Muscle of leg (tissue), 11 donors: ENCODE measurements around the gene ARIH1. TPM values are rescaled to one million over a fixed set of nuclear protein-coding genes. Genes with fewer than 3 reads are reported as not detected.

Experiments
- DNase-seq: peaks from one replicate; pipeline ENCODE4 v3.0.0; 2013
- H3K27ac ChIP-seq: one replicate; pipeline ENCODE4 v1.5.1; 2013; ENCODE audit warnings: mild to moderate bottlenecking, low read length, control low read depth
- H3K27me3 ChIP-seq: one replicate; pipeline ENCODE4 v1.6.1; 2013; ENCODE audit warnings: low read length; ENCODE audit not compliant: control insufficient read depth, insufficient read depth
- H3K36me3 ChIP-seq: one replicate; pipeline ENCODE4 v1.6.1; 2013; ENCODE audit warnings: low read length; ENCODE audit not compliant: control insufficient read depth, insufficient read depth
- H3K4me1 ChIP-seq: one replicate; pipeline ENCODE4 v1.6.1; 2013; ENCODE audit warnings: low read length; ENCODE audit not compliant: control insufficient read depth, insufficient read depth
- H3K4me3 ChIP-seq: one replicate; pipeline ENCODE4 v1.5.1; 2013; ENCODE audit warnings: low read length, control low read depth
- H3K9me3 ChIP-seq: replicated peaks from 2 replicates; pipeline ENCODE4 v1.6.1; 2013; ENCODE audit warnings: low read depth, low read length; ENCODE audit not compliant: control insufficient read depth
- WGBS: methylation state at CpG from one replicate; pipeline ENCODE4 v1.1.5; 2013; ENCODE audit warnings: missing lambda C conversion rate; ENCODE audit not compliant: insufficient coverage; 5-methylcytosine and 5-hydroxymethylcytosine counted together
- polyA plus RNA-seq, 8 donors: library from polyadenylated mRNA; unstranded; fragments of 120-200 nt; gene quantifications; one replicate each; pipeline versions ENCODE4 v1.2.1 to v1.2.3, GENCODE V29; 2013; ENCODE audit warnings: inconsistent platforms in 1 of 8, low replicate concordance in 1 of 8; ENCODE audit not compliant: insufficient read length in 8 of 8, insufficient read depth in 1 of 8
- total RNA-seq: library from RNA; stranded (reverse); fragments of 120-200 nt; gene quantifications from one replicate; pipeline ENCODE4 v1.2.4, GENCODE V29; 2013

The ARIH1 gene
- total and polyA plus RNA-seq, 9 donors, result 54.2 to 150 (median 124) TPM

DNA sequence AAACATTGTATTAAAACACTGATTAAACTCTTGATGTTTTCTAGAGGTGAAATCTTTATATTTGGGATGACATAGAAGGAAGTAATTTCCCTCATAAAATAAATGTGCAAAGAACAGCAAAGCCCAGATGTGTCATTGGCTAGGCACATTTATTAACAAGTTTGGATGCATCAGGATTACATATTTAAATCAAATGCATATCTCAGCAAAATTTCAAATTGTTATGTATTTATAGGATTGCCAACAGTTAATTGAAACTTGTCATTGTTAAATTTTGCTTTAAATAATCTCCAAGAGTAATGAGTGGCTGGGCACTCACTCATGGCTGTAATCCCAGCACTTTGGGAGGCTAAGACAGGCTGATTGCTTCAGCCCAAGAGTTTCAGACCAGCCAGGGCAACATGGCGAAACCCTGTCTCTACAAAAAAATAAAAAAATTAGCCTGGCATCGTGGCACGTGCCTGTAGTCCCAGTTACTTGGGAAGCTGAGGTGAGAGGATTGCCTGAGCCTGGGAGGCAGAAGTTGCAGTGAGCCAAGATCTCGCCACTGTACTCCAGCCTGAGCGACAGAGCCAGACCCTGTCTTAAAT is 28.2 kb downstream of the ARIH1 start:
- H3K4me3 ChIP-seq, result no peak overlapping the region
- no peaks in the 10 kb centered on the region for H3K4me1 ChIP-seq
- no peaks in the 10 kb centered on the region for H3K9me3 ChIP-seq
- DNase-seq, result no peak
- H3K27me3 ChIP-seq, result no peaks in the 10 kb centered on the region
- WGBS, result 67% methylated on average over 2 of the region's 5 CpGs
- peaks cover 3% of the 10 kb centered on the region for H3K36me3 ChIP-seq
- no peak overlapping the region for H3K27ac ChIP-seq

- no peak overlapping the region for H3K4me3 ChIP-seq
- DNase-seq, result no peak
- no peaks in the 10 kb centered on the region for H3K4me1 ChIP-seq
- H3K9me3 ChIP-seq, result no peaks in the 10 kb centered on the region
- no peak overlapping the region for H3K27ac ChIP-seq
- WGBS, result no CpG with 5 or more reads among the region's 1 CpG
- peaks cover 3% of the 10 kb centered on the region for H3K36me3 ChIP-seq
- no peaks in the 10 kb centered on the region for H3K27me3 ChIP-seq
These were observed 29.0 kb downstream of the ARIH1 start for GRCh38 chr15:72503147-72503546.

GRCh38 chr15:72507402-72508092 is 33.4 kb downstream of the ARIH1 start:
- peaks cover 7% of the 10 kb centered on the region for H3K36me3 ChIP-seq
- DNase-seq, result no peak
- WGBS, result no CpG with 5 or more reads among the region's 1 CpG
- H3K4me3 ChIP-seq, result no peak overlapping the region
- H3K4me1 ChIP-seq, result no peaks in the 10 kb centered on the region
- no peak overlapping the region for H3K27ac ChIP-seq
- H3K27me3 ChIP-seq, result no peaks in the 10 kb centered on the region
- no peaks in the 10 kb centered on the region for H3K9me3 ChIP-seq

DNA sequence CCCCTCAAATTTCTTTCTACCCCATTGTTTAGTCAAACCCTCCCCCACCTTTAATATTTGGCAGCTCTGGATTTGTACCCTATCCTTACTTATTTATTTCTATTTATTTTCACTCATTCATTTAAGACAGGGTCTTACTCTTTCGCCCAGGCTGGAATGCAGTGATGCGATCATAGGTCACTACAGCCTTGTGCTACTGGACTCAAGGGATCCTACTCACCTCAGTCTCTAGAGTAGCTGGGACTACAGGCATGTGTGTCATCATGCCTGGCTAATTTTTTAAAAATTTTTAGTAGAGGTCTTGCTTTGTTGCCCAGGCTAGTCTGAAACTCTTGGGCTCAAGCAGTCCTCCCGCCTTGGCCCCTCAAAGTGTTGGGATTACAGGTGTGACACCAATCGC is 35.4 kb downstream of the ARIH1 start:
- no peaks in the 10 kb centered on the region for H3K4me1 ChIP-seq
- no peak overlapping the region for H3K4me3 ChIP-seq
- no peak for DNase-seq
- WGBS, result 90% methylated on average over 4 of the region's 4 CpGs
- peaks cover 4% of the 10 kb centered on the region for H3K36me3 ChIP-seq
- H3K9me3 ChIP-seq, result no peaks in the 10 kb centered on the region
- H3K27me3 ChIP-seq, result no peaks in the 10 kb centered on the region
- no peak overlapping the region for H3K27ac ChIP-seq

- Histone ChIP-seq H3K36me3 (peaks cover 4% of the 10 kb centered on the region), H3K27me3 (no peaks in the 10 kb centered on the region), H3K9me3 (no peaks in the 10 kb centered on the region), H3K4me1 (no peaks in the 10 kb centered on the region), H3K4me3 (no peak overlapping the region), H3K27ac (no peak overlapping the region)
- DNase-seq, result peak; percentile 4
- no CpG with 5 or more reads among the region's 4 CpGs for WGBS
These were observed 37.4 kb downstream of the ARIH1 start for GRCh38 chr15:72511536-72511935.

DNA sequence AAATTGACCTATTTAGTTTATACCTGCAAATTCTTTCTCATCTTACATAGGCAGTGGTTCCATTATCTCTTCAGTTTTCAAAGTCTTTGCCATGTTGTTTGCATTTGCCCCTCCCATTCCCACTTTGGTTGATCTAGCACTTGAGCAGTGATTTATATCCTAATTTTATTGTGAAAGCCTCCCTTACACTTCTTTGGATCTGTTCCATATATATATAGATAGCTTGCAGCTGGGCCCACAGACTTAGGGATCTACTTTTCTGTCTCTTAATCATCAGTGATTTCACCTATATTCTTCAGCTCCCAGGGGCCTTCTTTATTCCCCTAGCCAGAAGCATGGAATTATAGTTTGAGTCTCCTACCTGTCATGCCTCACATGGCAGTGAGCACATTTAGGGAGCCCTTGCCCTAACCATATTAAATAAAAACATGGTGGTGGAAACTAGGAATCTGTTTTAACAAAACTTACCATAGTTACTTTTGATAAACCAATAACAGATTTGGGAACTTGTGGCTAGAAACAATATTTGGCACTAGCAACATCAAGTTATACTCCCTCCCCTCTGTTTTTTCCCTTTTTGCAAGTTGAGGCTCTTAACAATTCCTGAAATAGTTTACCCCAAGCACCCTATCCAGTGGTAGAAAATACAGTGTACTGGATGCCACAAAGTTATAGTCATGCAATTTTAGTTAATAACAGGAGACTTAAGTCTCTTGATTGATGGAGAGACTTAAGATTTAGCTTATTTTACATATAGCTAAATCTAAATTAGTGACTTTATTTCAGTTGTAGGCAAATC is 41.7 kb downstream of the ARIH1 start:
- no peak for DNase-seq
- Histone ChIP-seq H3K9me3 (no peaks in the 10 kb centered on the region), H3K4me1 (no peaks in the 10 kb centered on the region), H3K4me3 (no peak overlapping the region), H3K36me3 (no peaks in the 10 kb centered on the region), H3K27me3 (no peaks in the 10 kb centered on the region), H3K27ac (no peak overlapping the region)

- Histone ChIP-seq H3K36me3 (no peaks in the 10 kb centered on the region), H3K4me3 (no peak overlapping the region)
- WGBS, result no CpG with 5 or more reads among the region's 2 CpGs
These were observed 42.6 kb downstream of the ARIH1 start for GRCh38 chr15:72516777-72517176.

DNA sequence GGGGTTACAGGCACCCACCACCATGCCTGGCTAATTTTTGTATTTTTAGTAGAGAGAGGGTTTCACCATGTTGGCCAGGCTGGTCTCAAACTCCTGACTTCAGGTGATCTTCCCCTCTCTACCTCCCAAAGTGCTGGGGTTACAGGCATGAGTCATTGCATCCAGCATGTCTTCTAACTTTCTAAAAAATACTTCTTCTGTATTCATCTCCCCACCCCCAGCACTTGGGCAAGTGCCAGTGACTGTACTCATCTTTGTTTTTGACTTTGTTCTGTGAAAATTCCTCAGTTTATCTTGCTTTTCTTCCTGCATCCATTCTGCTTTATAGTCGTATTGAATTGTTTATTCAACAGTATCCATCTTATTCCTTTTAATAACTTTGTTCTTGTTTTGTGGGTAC is 47.6 kb downstream of the ARIH1 start:
- H3K36me3 ChIP-seq, result peaks cover 8% of the 10 kb centered on the region
- H3K27me3 ChIP-seq, result no peaks in the 10 kb centered on the region
- no peak overlapping the region for H3K27ac ChIP-seq
- no peaks in the 10 kb centered on the region for H3K9me3 ChIP-seq
- H3K4me3 ChIP-seq, result no peak overlapping the region
- H3K4me1 ChIP-seq, result no peaks in the 10 kb centered on the region
- no peak for DNase-seq
- WGBS, result no CpG with 5 or more reads among the region's 1 CpG

More at GRCh38 chr15:72516777-72517176, 42.6 kb downstream of the ARIH1 start:
- Histone ChIP-seq H3K4me1 (no peaks in the 10 kb centered on the region), H3K27me3 (no peaks in the 10 kb centered on the region), H3K9me3 (no peaks in the 10 kb centered on the region), H3K27ac (no peak overlapping the region)
- no peak for DNase-seq

- H3K27me3 ChIP-seq, result no peaks in the 10 kb centered on the region
- 92% methylated on average over 2 of the region's 5 CpGs for WGBS
- no peaks in the 10 kb centered on the region for H3K4me1 ChIP-seq
- no peaks in the 10 kb centered on the region for H3K36me3 ChIP-seq
- no peak overlapping the region for H3K4me3 ChIP-seq
- H3K27ac ChIP-seq, result no peak overlapping the region
- no peaks in the 10 kb centered on the region for H3K9me3 ChIP-seq
- DNase-seq, result no peak
These were observed 59.0 kb downstream of the ARIH1 start for GRCh38 chr15:72532991-72533601.

- no peaks in the 10 kb centered on the region for H3K4me1 ChIP-seq
- H3K9me3 ChIP-seq, result no peaks in the 10 kb centered on the region
- no CpG with 5 or more reads among the region's 3 CpGs for WGBS
- H3K4me3 ChIP-seq, result no peak overlapping the region
- no peaks in the 10 kb centered on the region for H3K36me3 ChIP-seq
- H3K27ac ChIP-seq, result no peak overlapping the region
- no peak for DNase-seq
- H3K27me3 ChIP-seq, result no peaks in the 10 kb centered on the region
These were observed 60.4 kb downstream of the ARIH1 start for GRCh38 chr15:72534523-72534922.
